ENCODE measurements around the gene ST7L.

GRCh38 chr1:112625696-112626095 lies 6.8 kb upstream of the ST7L start:
- TF ChIP-seq EZH2 (IDR thresholded peaks at IDR 0.05; ENCODE audit: insufficient read depth, low read length): no peak
- TF ChIP-seq, protein P1, sequence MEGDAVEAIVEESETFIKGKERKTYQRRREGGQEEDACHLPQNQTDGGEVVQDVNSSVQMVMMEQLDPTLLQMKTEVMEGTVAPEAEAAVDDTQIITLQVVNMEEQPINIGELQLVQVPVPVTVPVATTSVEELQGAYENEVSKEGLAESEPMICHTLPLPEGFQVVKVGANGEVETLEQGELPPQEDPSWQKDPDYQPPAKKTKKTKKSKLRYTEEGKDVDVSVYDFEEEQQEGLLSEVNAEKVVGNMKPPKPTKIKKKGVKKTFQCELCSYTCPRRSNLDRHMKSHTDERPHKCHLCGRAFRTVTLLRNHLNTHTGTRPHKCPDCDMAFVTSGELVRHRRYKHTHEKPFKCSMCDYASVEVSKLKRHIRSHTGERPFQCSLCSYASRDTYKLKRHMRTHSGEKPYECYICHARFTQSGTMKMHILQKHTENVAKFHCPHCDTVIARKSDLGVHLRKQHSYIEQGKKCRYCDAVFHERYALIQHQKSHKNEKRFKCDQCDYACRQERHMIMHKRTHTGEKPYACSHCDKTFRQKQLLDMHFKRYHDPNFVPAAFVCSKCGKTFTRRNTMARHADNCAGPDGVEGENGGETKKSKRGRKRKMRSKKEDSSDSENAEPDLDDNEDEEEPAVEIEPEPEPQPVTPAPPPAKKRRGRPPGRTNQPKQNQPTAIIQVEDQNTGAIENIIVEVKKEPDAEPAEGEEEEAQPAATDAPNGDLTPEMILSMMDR (IDR thresholded peaks at IDR 0.05; ENCODE audit: insufficient read depth, low read depth, low read length): no peak

Measured in astrocyte (in vitro differentiated cells and primary cell).